ENCODE results near the gene CACNA2D2.

DNA sequence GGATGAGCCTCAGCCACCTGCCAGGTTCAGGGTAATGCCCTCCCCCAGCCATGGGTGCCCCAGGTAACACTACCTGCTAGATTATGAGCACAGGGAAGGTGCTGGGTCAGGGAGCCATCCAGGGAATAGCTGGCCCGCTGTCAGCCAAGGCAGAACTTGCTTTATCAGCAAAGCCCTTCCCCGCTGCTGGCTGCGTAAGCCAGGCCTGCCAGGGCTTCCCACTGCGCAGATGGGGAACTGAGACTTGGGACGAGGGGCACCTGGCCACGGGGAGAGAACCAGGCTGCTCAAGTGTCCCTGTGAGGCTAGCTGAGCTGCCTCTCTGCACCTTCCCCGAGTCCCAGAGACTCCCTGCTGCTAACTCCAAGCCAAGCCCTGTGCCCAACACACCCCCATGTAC is 45.4 kb downstream of the CACNA2D2 start:
- TF ChIP-seq, protein P1, sequence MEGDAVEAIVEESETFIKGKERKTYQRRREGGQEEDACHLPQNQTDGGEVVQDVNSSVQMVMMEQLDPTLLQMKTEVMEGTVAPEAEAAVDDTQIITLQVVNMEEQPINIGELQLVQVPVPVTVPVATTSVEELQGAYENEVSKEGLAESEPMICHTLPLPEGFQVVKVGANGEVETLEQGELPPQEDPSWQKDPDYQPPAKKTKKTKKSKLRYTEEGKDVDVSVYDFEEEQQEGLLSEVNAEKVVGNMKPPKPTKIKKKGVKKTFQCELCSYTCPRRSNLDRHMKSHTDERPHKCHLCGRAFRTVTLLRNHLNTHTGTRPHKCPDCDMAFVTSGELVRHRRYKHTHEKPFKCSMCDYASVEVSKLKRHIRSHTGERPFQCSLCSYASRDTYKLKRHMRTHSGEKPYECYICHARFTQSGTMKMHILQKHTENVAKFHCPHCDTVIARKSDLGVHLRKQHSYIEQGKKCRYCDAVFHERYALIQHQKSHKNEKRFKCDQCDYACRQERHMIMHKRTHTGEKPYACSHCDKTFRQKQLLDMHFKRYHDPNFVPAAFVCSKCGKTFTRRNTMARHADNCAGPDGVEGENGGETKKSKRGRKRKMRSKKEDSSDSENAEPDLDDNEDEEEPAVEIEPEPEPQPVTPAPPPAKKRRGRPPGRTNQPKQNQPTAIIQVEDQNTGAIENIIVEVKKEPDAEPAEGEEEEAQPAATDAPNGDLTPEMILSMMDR (IDR thresholded peaks at IDR 0.05; ENCODE audit: low read length) = no peak
- no peak for TF ChIP-seq EZH2 (IDR thresholded peaks at IDR 0.05; ENCODE audit: borderline replicate concordance, low read length)

All from OCI-LY1 (cell line).